HepG2 (cell line): Measurements from ENCODE around the gene GRIK4. TPM values are rescaled to one million over a fixed set of nuclear protein-coding genes. Genes with fewer than 3 reads are reported as not detected.
A peak's percentile ranks its signal among the peaks of the same experiment; 100 is the strongest.

ENCODE experiments used
- ATAC-seq: fragments of 200-7000 bp; cut with Tn5 transposase; 3 replicates; pipeline ENCODE4 v1.9.1; 2020; ENCODE audit warnings: mild to moderate bottlenecking, moderate library complexity
- BruUV-seq: library from RNA; stranded (reverse); fragments of 400-500 nt; replicated peaks from 2 replicates; lab custom pipeline; 2021; lab: Mats Ljungman, UMichigan
- CTCF ChIA-PET: fragments of 300-600 bp; formaldehyde crosslinking; extraction: SDS; loops from one replicate; lab custom pipeline; 2021; ENCODE audit warnings: low total read pairs, inconsistent platforms, low intra/inter-chr PET ratio; lab: Yijun Ruan, JAX
- POLR2A ChIA-PET: fragments of 350-600 bp; sonication (Branson Sonifier 250); formaldehyde crosslinking; loops from one replicate; lab custom pipeline; 2020; ENCODE audit warnings: antibody characterized with exemption, inconsistent platforms; lab: Yijun Ruan, JAX
- DNase-seq: peaks from one replicate; pipeline ENCODE4 v3.0.0-alpha.2; 2015; ENCODE audit warnings: low spot score
- FAIRE-seq: peaks from 3 replicates; lab custom pipeline; 2011; peaks lifted over from hg19 to GRCh38; lab: Jason Lieb, UNC
- H2AFZ ChIP-seq: one replicate; pipeline ENCODE4 v1.6.1; 2011; ENCODE audit warnings: low read length, inconsistent platforms
- H3K27ac ChIP-seq: fragments of 300-600 bp; 3 replicates; pipeline ENCODE4 v1.8.0; 2011; ENCODE audit warnings: mixed run types, mild to moderate bottlenecking, mixed read lengths, low read length, inconsistent platforms; ENCODE audit not compliant: insufficient read depth; ENCODE audit errors: extremely low read length
- H3K27me3 ChIP-seq, 2 experiments: fragments of 200-600 bp in 1 of 2; 2 replicates in 1 of 2; 3 replicates in 1 of 2; pipeline versions ENCODE4 v1.6.0 to v1.8.0; 2011; ENCODE audit warnings: low read length in 2 of 2, mild to moderate bottlenecking in 2 of 2, moderate library complexity in 2 of 2, inconsistent platforms in 1 of 2; ENCODE audit not compliant: insufficient read depth in 2 of 2, control insufficient read depth in 1 of 2
- H3K36me3 ChIP-seq, 2 experiments: fragments of 200-600 bp in 1 of 2; replicated peaks in 1 of 2; 2 replicates in 1 of 2; 3 replicates in 1 of 2; pipeline versions ENCODE4 v1.5.1 to v1.8.0; 2011; ENCODE audit warnings: low read length in 2 of 2, inconsistent platforms in 1 of 2; ENCODE audit not compliant: insufficient read depth in 2 of 2, control insufficient read depth in 1 of 2
- H3K4me1 ChIP-seq: 2 replicates; pipeline ENCODE4 v1.5.1; 2012; ENCODE audit warnings: low read length, inconsistent platforms; ENCODE audit not compliant: insufficient read depth
- H3K4me2 ChIP-seq: 2 replicates; pipeline ENCODE4 v1.6.0; 2011; ENCODE audit warnings: low read depth, low read length, inconsistent platforms
- H3K4me3 ChIP-seq, 3 experiments: fragments of 200-600 bp in 1 of 3; sonication (generic), shearing (Covaris generic) in 1 of 3; replicated peaks in 1 of 3; 2 replicates each; pipeline ENCODE4 v1.5.1; 2011 to 2016; ENCODE audit warnings: low read length in 3 of 3, inconsistent platforms in 2 of 3, low read depth in 2 of 3, mild to moderate bottlenecking in 2 of 3, control low read depth in 1 of 3, mixed read lengths in 1 of 3; ENCODE audit not compliant: insufficient read depth in 1 of 3
- H3K79me2 ChIP-seq: one replicate; pipeline ENCODE4 v1.6.1; 2011; ENCODE audit warnings: low read length, inconsistent platforms; ENCODE audit not compliant: insufficient read depth
- H3K9ac ChIP-seq: 2 replicates; pipeline ENCODE4 v1.6.0; 2011; ENCODE audit warnings: mild to moderate bottlenecking, low read depth, low read length, inconsistent platforms; ENCODE audit not compliant: insufficient read depth
- H3K9me3 ChIP-seq: 2 replicates; pipeline ENCODE4 v1.5.1; 2012; ENCODE audit warnings: mild to moderate bottlenecking, low read length
- H4K20me1 ChIP-seq: 2 replicates; pipeline ENCODE4 v1.6.0; 2011; ENCODE audit warnings: inconsistent platforms, mild to moderate bottlenecking, low read length, moderate library complexity; ENCODE audit not compliant: insufficient read depth
- MEF2D ChIP-seq: sonication (generic); formaldehyde crosslinking; IDR thresholded peaks from 2 replicates; pipeline ENCODE4 v1.5.1; 2020; ENCODE audit warnings: mild to moderate bottlenecking, missing genetic modification reagents
- STAG1 ChIP-seq: sonication (generic); formaldehyde crosslinking; IDR thresholded peaks from 2 replicates; pipeline ENCODE4 v1.4.0; 2020; ENCODE audit warnings: missing genetic modification reagents
- ZNF354B ChIP-seq: sonication (generic); formaldehyde crosslinking; IDR thresholded peaks from 2 replicates; pipeline ENCODE4 v1.8.0; 2022; ENCODE audit warnings: mild to moderate bottlenecking, missing genetic modification reagents
- ZNF570 ChIP-seq: sonication (generic); formaldehyde crosslinking; IDR thresholded peaks from 2 replicates; pipeline ENCODE4 v1.4.0; 2020; ENCODE audit warnings: mild to moderate bottlenecking, missing genetic modification reagents, borderline replicate concordance
- ZNF841 ChIP-seq: sonication (generic); formaldehyde crosslinking; IDR thresholded peaks from 2 replicates; pipeline ENCODE4 v1.8.1; 2023; ENCODE audit warnings: missing genetic modification reagents, borderline replicate concordance
- WGBS: methylation state at CpG from one replicate; pipeline ENCODE4 v1.1.6; 2017; ENCODE audit warnings: low lambda C conversion rate; 5-methylcytosine and 5-hydroxymethylcytosine counted together
- in situ Hi-C: cut with HindIII; loops from 2 replicates; pipeline ENCODE4 v1.10.0; 2017; ENCODE audit warnings: low pct_unique_long_range_greater_than_20kb; ENCODE audit not compliant: extremely low pct_ligation_motif_present
- intact Hi-C: fragments of 100-400 bp; cut with micrococcal nuclease; formaldehyde crosslinking; loops from one replicate; pipeline ENCODE4 v1.10.0; 2022; ENCODE audit not compliant: unreplicated experiment
- polyA plus RNA-seq, 8 experiments: library from polyadenylated mRNA; depleted of rRNA in 3 of 8; stranded (reverse) in 7 of 8; unstranded in 1 of 8; fragments of >200 nt; fragmentation: Illumina TruSeq in 4 of 8; extraction: Trizol in 4 of 8; gene quantifications; 2 replicates each; pipeline versions ENCODE4 v1.2.1 to v1.2.3, GENCODE V29; 2011 to 2016; ENCODE audit warnings: low read depth in 4 of 8, missing spikeins in 1 of 8, mixed read lengths in 1 of 8; ENCODE audit not compliant: insufficient read depth in 1 of 8
- total RNA-seq, 5 experiments: library from RNA; depleted of rRNA; stranded (reverse); fragments of >200 nt; fragmentation: Illumina TruSeq; extraction: Trizol; gene quantifications; 2 replicates each; pipeline ENCODE4 v1.2.3, GENCODE V29; 2016; ENCODE audit warnings: low read depth in 1 of 5
- TF ChIP-seq, protein P1 (sequence below): sonication (generic); formaldehyde crosslinking; IDR thresholded peaks from 2 replicates; pipeline ENCODE4 v1.5.1; 2020; ENCODE audit warnings: mild to moderate bottlenecking, missing genetic modification reagents, moderate library complexity
- TF ChIP-seq, protein P2 (sequence below): sonication (generic); formaldehyde crosslinking; IDR thresholded peaks from 2 replicates; pipeline ENCODE4 v1.5.0; 2020; ENCODE audit warnings: mild to moderate bottlenecking, missing genetic modification reagents, moderate library complexity
- TF ChIP-seq, protein P3 (sequence below): sonication (generic); formaldehyde crosslinking; IDR thresholded peaks from 2 replicates; pipeline ENCODE4 v1.9.0; 2022; ENCODE audit warnings: missing genetic modification reagents, mild to moderate bottlenecking, borderline replicate concordance
- TF ChIP-seq, protein P4 (sequence below): sonication (generic); IDR thresholded peaks from 2 replicates; pipeline ENCODE4 v1.6.1; 2016; ENCODE audit warnings: low read depth, borderline replicate concordance
- TF ChIP-seq, protein P5 (sequence below), 2 experiments: sonication (generic) in 1 of 2; formaldehyde crosslinking in 1 of 2; IDR thresholded peaks; 2 replicates each; pipeline versions ENCODE4 v1.4.0 to v1.6.1; 2018 to 2020; ENCODE audit warnings: missing genetic modification reagents in 2 of 2, borderline replicate concordance in 1 of 2, low read depth in 1 of 2, mild to moderate bottlenecking in 1 of 2, missing biosample characterization in 1 of 2

The GRIK4 gene
- total and polyA plus RNA-seq, 2 of the 13 experiments (the other 11 are each of a cell fraction or from before 2014, with no cell fraction given) = 0.04 to 0.07 TPM

DNA sequence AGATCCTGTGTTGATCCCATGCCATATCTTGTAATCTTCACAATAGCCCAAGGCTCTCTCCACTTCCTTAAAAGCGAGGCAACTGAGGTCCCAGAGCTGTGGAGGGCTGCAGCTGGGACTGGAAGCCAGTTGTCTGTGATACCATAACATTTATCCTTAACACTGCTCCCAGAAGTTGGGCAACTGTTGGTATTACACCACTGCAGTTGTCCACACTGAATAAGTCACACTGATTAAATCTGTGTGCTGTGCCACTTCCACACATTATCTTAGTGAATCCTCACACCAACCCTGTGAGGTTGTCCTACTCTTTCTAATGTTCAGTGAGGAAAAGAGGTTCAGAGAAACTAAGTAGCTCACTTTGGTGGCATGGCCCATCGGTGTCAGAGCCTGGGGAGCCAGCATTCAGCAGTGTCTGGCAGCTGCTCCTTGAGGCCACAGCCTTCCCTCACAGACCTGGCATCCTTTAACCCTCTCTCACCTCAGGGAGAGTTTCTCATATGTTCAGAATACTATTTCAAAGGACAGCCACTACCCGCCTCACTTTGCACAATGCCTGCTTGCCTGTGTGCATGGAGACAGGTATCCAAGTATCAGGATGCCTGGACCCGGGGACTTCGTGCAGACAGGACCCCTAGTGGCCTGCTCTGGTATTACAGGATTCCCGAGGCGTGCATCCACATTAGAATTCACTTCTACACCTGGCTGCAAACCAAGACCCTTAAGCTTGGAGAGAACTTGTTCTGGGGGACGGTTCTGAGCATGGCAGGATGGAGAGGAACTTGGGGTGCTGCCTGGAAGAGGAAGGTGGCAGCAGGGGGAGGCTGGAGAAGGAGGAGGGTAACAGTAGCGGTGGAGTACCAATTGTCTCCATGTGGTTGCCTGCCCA lies 290.5 kb downstream of the GRIK4 start:
- BruUV-seq = no TSS peak
- H3K4me1 ChIP-seq = peaks cover 21% of the 10 kb centered on the region
- H3K4me3 ChIP-seq = no peak overlapping the region
- no peaks in the 10 kb centered on the region for H4K20me1 ChIP-seq
- WGBS = 15% methylated on average over 8 of the region's 9 CpGs
- in situ Hi-C loops (loop anchor here (10.0 kb wide), 1 partner anchor 287 kb away; the partner anchor contains the start of gene GRIK4), intact Hi-C loops (loop anchor here (1.0 to 10.0 kb wide), 2 partner anchors 142 to 287 kb away; partner anchors contain the start of gene GRIK4)
- no peaks in the 10 kb centered on the region for H3K36me3 ChIP-seq
- H2AFZ ChIP-seq = no peak overlapping the region
- H3K79me2 ChIP-seq = no peaks in the 10 kb centered on the region
- FAIRE-seq (peak; percentile 65), ATAC-seq (peak; percentile 87), DNase-seq (peak; percentile 28)
- no peaks in the 10 kb centered on the region for H3K9me3 ChIP-seq
- no peak overlapping the region for H3K4me2 ChIP-seq
- ChIA-PET POLR2A (no interaction called here), CTCF (interaction anchor here (0.8 to 1.5 kb wide), 3 partner anchors 127 to 291 kb away, joined by 3 to 5 read pairs (median 3); partner anchors contain the start of gene GRIK4)
- H3K9ac ChIP-seq = no peak overlapping the region
- H3K27me3 ChIP-seq = 0 out of 5 replicates have a peak, but pooled peaks cover 0 to 2% of the 10 kb centered on the region in 2 experiments
- no peak overlapping the region for H3K27ac ChIP-seq
- TF ChIP-seq MEF2D (CRISPR knock-in tag) (no peak), STAG1 (CRISPR knock-in tag) (peak; percentile 72), ZNF570 (CRISPR knock-in tag) (no peak), ZNF841 (CRISPR knock-in tag) (no peak), ZNF354B (0 out of 2 replicates have a peak, but pooled peaks have one; percentile 51)
- TF ChIP-seq, protein P1, sequence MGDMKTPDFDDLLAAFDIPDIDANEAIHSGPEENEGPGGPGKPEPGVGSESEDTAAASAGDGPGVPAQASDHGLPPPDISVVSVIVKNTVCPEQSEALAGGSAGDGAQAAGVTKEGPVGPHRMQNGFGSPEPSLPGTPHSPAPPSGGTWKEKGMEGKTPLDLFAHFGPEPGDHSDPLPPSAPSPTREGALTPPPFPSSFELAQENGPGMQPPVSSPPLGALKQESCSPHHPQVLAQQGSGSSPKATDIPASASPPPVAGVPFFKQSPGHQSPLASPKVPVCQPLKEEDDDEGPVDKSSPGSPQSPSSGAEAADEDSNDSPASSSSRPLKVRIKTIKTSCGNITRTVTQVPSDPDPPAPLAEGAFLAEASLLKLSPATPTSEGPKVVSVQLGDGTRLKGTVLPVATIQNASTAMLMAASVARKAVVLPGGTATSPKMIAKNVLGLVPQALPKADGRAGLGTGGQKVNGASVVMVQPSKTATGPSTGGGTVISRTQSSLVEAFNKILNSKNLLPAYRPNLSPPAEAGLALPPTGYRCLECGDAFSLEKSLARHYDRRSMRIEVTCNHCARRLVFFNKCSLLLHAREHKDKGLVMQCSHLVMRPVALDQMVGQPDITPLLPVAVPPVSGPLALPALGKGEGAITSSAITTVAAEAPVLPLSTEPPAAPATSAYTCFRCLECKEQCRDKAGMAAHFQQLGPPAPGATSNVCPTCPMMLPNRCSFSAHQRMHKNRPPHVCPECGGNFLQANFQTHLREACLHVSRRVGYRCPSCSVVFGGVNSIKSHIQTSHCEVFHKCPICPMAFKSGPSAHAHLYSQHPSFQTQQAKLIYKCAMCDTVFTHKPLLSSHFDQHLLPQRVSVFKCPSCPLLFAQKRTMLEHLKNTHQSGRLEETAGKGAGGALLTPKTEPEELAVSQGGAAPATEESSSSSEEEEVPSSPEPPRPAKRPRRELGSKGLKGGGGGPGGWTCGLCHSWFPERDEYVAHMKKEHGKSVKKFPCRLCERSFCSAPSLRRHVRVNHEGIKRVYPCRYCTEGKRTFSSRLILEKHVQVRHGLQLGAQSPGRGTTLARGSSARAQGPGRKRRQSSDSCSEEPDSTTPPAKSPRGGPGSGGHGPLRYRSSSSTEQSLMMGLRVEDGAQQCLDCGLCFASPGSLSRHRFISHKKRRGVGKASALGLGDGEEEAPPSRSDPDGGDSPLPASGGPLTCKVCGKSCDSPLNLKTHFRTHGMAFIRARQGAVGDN (CRISPR knock-in tag) = no peak
- TF ChIP-seq, protein P2, sequence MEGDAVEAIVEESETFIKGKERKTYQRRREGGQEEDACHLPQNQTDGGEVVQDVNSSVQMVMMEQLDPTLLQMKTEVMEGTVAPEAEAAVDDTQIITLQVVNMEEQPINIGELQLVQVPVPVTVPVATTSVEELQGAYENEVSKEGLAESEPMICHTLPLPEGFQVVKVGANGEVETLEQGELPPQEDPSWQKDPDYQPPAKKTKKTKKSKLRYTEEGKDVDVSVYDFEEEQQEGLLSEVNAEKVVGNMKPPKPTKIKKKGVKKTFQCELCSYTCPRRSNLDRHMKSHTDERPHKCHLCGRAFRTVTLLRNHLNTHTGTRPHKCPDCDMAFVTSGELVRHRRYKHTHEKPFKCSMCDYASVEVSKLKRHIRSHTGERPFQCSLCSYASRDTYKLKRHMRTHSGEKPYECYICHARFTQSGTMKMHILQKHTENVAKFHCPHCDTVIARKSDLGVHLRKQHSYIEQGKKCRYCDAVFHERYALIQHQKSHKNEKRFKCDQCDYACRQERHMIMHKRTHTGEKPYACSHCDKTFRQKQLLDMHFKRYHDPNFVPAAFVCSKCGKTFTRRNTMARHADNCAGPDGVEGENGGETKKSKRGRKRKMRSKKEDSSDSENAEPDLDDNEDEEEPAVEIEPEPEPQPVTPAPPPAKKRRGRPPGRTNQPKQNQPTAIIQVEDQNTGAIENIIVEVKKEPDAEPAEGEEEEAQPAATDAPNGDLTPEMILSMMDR = peak; percentile 83
- TF ChIP-seq, protein P3, sequence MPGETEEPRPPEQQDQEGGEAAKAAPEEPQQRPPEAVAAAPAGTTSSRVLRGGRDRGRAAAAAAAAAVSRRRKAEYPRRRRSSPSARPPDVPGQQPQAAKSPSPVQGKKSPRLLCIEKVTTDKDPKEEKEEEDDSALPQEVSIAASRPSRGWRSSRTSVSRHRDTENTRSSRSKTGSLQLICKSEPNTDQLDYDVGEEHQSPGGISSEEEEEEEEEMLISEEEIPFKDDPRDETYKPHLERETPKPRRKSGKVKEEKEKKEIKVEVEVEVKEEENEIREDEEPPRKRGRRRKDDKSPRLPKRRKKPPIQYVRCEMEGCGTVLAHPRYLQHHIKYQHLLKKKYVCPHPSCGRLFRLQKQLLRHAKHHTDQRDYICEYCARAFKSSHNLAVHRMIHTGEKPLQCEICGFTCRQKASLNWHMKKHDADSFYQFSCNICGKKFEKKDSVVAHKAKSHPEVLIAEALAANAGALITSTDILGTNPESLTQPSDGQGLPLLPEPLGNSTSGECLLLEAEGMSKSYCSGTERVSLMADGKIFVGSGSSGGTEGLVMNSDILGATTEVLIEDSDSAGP (CRISPR knock-in tag) = peak; percentile 48; the same call in 1 of the 2 replicates
- TF ChIP-seq, protein P4, sequence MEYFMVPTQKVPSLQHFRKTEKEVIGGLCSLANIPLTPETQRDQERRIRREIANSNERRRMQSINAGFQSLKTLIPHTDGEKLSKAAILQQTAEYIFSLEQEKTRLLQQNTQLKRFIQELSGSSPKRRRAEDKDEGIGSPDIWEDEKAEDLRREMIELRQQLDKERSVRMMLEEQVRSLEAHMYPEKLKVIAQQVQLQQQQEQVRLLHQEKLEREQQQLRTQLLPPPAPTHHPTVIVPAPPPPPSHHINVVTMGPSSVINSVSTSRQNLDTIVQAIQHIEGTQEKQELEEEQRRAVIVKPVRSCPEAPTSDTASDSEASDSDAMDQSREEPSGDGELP = no peak
- TF ChIP-seq, protein P5, sequence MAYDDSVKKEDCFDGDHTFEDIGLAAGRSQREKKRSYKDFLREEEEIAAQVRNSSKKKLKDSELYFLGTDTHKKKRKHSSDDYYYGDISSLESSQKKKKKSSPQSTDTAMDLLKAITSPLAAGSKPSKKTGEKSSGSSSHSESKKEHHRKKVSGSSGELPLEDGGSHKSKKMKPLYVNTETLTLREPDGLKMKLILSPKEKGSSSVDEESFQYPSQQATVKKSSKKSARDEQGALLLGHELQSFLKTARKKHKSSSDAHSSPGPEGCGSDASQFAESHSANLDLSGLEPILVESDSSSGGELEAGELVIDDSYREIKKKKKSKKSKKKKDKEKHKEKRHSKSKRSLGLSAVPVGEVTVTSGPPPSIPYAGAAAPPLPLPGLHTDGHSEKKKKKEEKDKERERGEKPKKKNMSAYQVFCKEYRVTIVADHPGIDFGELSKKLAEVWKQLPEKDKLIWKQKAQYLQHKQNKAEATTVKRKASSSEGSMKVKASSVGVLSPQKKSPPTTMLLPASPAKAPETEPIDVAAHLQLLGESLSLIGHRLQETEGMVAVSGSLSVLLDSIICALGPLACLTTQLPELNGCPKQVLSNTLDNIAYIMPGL (CRISPR knock-in tag; IDR thresholded peaks at IDR 0.05; ENCODE audit: borderline replicate concordance in 1 of 2, low read depth in 1 of 2) = 0 out of 4 replicates have a peak, but pooled peaks of 1 of the 2 experiments have one; percentile 32
